ENCODE data around the gene FXYD6.

The FXYD6 gene

DNA sequence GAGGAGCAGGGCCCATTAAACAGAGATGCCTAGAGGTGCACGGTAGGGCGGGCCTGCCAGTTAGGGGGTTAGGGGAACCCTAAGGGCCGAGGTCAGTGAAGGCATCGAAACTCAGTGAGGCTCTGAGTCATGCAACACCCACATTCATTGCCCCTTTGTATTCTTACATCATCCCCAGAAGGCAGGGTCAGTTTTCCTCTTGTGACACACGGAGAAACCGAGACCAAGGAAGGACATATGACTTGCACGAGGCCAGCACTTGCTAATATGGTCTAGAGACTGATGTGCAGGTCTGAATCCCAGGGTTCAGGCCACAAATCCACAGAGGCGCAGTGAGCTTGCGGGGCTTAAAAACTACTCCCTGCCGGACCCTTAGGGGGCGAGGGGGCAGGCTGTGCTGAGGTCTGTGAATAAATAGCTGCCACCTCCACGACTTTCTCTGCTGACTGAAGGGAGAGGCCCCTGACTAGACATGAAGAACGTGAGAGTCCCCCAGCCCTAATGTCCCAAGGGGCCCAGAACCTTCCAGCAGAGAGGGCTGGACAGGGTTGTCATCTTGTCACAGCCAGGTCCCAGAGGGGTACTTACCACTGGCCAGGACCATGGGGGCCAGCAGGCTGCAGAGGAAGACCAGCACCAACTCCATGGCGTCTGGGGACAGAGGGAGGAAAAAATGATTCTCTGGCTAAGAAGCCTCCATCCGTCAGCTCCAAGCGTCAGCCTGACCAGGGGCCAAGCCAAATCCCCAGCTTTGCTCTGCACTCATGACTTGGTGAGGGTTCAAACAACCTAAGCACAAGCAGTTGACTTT is 34.1 kb downstream of the FXYD6 start:
- DNase-seq, result no peak

DNA sequence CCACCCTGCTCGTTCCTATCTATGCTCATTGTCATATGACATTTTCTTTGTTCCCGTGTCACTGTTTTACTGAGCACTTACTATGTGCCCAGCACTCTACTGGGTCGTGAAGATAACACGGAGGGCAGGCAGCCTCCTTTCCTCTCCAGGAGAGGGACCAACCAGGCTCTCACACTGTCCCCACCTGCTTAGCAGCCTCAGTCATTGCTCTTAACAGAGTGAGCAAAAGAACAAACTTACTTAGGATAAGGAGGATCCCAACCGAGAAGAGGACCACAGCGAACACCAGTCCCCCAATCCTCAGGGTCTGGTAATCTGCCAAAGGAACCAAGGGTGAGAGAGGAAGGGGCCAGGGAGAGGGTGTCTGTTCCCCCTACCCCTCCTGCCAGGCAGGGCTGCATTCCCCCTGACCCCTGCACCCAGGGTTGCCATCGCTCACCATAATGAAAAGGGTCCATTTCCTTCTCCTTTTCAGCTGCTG is 34.9 kb downstream of the FXYD6 start:
- DNase-seq, result no peak

DNA sequence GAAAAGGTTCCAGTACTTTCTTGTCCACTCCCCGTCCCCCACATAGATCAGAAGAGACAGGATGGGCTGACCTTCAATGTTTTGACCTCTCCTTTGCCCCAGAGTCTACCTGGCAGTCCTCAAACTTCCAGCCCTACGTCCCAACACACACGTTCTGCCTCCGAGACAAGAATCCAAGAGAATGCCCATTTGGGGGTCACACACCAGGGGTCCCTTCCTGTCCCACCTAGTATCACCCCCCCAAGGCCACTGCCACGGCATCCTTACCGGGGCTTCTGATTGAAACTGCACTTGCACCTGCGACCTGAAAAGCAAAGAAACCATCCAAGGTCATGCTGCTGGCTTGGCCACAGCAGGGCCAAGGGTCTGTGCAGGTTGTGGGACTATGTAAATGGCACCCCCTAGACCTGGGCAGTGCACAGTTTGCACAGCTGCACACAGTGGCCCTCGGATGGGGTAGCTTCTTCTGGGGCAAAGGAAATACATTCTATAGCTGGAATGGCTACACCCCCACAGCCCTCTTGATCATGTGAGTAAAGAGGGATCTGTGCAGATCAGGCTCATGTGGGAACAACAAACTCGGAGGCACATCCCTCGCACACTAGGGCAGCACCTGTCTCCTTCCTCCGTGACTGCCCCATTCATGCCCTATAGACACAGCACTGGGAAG is 35.4 kb downstream of the FXYD6 start:
- DNase-seq, result no peak

DNA sequence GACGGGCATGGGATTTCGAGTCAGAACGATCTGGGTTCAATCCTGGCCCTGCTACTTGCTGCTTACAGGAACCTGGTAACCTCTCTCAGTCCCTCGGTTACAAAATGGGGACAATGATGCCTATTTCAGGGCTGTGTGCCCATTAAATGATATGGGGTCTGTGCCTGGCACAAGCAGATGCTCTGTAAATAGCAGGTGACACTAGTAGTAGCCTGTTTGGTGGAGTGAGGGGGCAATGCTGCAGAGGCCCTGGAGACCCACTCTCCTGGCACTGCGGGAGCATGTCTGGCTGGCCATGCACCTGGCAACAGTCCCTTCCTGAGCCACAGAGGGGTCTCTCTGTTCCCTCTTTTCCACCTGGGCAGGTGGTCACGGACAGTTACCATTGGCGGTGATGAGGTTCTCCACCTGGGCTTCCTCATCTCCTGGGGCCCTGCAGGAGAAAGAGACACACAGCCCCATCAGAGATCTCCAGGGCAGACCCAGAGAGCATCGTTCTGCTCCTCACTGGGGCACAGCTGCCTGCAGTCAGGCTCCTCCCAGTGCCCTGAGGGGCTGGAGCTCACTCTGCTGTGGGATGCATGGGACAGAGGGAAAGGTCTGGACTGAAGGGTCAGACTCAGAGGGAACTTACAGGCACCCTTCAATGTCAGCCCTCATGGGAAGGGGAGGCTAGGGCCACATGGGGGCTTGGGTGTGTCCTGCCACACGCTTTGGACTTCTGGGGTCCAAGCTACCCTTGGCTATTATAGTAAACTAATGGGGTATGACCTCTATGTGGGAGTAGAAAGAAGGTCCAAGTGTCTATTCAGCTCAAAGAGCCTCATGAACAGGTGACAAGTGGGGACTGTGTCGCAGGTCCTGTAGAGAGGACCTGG is 36.3 kb downstream of the FXYD6 start:
- no peak for DNase-seq

DNA sequence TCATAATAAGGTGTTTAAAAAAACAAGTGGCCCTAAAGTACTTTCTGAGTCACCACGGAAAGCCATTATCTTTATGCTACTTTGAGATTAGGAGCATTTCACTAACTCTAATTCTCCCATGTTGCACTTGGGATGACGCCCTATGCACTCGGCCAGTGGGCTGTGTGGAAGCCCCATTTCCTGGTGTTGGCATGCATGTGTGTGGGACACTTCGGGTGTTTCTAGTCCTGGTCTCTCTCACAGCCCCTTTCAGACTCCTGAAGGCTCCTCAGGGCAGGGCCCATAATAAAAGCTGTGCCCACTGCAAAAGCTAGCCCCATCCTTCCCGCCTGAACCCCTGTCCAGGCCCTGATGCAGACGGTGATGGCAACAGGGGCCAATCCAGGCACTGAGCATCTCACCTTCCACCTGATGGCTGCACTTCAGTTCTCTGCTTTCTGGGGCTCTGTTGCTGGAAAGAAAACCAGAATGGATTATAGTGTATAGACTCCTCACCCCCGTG is 37.0 kb downstream of the FXYD6 start:
- no peak for DNase-seq

DNA sequence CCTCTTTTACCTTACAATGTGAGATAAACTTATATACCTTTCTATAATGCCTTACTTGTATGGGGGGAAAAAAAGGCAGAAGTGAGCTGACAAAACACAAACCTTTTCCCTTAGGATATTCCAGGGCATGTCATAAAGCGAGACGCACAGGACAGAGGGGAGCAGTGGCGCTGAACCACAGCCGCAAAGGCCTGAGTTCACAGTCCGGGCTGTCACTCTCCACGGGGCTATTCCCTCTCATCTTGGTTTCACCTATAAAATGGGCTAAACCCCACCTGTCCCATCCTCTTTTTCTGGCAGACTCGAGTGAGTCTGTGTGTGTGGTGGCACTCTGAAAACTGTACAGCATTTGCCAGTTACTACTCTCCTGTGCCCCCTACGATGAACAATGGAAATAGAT is 37.6 kb downstream of the FXYD6 start:
- DNase-seq, result no peak

DNA sequence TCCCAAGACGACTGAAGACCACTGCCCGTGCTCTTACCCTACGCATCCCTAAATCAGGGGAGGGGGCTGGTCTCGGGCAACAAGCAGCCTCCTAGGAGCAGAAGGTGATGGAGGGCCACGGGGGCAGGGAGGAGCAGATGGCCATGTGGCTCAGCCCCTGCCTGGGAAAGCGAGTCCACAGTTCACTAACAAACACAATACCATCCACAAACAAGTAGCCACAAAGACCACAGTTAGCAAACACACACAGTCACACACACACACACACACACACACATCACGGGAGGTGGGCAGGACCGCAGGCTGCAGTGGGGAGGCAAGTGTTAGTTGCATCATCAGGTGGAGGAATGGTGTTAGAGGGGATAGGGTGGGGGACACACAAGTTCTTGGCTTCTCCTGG is 38.7 kb downstream of the FXYD6 start:
- no peak for DNase-seq

DNA sequence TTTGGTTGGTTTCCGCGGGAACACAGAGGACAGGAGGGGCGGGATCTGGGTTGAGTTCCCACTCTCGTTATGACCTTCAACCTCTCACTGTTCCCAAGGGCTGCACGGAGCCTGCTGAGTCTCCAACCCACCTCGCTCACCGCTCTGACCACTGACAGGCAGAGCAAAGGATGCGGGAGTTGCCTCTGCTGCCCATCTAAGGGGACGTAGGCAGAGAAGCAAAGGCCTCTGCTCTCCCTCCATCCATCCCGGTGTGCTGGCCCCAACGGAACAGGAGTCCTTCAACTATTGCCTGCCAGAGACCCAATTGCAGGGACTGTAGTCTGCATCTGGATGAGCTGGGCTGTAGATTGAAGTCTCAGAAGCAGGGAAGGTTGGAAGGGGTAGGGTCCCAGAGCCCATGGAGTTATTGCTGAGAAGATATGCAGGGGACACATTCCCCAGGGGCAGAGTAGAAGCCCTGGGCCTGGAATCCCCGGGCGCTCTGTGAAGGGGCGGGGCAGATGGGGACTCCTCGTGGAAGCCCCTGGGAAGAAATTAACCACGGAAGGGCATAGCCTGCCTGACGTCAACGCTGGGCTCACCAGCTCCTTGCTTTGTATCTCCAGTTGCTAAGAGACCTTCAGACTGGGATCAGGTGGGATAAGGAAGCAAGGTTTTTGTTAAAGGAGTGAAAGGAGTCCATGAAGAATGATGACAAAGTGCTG is 39.2 kb downstream of the FXYD6 start:
- no peak for DNase-seq

DNA sequence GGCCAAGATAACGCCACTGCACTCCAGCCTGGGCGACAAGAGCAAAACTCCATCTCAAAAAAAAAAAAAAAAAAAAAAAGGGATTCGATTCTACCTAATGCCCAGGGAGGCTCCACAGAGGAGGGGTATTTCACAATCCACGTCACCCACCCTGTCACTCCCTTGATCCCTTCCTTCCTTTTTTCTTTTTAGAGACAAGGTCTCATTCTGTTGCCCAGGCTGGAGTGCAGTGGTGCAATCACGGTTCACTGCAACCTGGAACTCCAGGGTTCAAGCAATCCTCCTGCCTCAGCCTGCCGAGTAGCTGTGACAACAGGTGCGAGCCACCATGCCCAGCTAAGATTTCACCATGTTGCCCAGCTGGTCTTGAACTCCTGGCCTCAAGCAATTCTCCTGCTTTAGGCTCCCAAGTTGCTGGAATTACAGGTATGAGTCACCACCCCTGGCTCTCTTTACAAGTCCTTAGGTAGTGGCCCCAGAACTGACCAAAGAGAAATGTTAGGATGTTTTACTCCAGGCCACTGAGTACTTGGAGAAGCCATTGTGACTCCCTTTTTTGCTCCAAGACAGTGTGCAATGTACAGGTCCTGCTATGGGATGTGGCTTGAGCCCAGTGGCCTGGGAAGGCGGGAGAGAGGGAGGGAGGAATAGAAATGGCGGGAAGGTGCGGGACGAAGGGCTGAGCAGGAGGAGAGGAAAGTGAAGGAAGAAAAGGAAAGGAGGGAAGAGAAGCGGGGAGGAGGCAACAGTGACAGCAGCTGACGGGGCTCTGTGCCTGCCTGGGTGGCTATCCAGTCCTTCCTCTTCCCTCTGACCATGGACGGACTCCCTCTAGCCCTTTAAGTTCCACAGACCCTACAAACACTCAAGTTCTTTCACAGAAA is 40.1 kb downstream of the FXYD6 start:
- no peak for DNase-seq

DNA sequence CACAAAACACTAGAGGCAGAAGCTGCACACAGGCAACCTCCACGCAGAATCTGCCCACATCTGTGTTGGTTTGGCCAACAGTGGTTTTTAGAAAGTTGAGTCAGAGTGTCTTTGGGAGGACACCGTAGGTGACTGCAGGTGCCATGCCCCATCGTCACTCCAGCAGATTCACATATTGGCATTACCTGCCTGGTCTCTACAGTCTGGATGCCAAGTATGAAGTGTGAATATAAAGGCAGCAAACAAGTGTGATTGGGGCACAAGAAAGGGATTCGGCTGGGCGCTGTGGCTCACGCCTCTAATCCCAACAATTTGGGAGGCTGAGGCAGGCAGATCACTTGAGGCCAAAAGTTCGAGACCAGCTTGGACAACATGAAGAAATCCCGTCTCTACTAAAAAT is 40.9 kb downstream of the FXYD6 start:
- no peak for DNase-seq

DNA sequence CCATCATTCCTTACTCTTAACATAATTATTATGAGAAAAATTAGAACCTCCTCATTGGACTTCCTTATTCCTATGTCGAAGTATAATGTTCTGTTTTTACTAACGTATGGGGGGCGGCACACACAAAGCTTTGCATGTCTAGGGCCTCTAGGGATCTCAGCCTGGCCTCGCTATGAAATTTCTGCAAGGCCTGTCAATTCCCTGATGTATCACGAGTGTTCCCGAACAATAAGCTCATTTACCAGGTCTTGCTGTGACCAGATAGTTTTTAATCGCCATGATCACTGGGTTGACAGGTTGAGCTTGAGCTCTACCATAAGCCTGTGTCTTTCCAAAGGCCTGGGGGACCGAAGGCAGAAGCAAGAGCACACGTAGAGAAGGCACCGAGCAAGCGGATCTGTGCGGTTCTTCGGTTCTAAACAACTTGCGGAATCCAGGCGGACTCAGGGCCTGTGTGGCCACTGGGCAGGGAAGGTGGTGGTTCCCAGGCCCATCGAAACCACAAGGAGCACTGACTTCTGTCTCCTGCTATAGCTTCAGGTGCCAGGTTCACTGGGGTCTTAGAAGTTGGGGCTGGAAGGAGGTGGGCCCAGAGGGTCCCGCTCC is 41.5 kb downstream of the FXYD6 start:
- no peak for DNase-seq

DNA sequence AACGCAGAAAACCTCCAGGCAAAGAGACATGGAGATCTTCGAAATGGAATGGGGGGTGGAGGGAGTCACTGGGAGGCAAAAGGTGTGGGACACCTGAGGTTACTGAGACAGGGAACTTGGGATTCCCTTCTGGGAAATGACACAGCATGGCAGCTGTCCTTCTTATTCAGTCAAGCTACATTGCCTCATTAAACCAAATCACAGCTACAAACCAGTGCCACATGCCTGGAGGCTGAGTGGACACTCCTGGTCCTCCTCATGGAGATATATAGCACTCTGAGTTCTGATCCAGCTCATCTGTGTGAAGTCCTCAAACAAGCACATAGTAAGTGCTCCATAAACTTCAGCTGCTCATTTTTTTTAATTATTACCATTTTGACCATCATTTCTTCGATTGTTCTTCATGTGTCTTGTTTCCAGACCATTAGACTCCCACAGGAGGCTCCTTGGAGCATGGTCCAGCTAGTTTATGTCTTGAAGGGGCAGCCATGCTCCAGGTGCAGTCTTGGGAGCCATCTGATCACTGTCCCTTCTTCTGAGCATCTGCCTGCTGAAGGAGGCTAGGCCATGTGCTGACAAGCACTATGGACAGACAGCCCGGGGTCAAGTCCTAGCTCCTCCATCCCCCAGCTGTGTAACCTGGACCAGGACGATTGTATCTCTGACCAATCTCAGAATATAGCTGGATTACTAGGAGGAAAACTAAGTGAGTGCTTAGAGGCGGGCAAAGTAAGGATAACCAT is 42.2 kb downstream of the FXYD6 start:
- DNase-seq, result no peak

DNA sequence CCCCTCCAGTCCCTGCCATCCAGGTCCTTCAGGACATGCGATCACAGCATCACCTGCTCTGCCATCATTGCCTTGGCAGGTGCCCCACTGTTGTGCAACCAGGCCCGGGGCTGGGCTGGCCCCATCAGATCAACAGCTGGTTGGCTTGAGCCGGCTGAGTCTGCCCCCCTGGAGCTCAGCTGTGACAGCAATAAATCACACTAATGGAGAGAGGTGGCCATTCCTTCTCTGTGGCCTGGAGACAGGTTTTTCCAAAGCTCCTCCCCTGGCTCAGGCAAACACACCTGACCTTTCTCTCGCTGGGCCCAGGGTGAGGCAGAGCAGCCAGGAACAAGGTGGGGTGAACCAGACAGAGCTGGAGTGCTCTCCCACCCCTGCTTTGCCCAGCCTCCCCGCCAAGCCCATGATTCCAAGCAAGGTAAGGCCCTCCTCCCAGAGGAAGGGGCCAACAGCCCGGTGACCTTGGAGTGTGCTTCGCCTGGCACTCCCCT is 43.0 kb downstream of the FXYD6 start:
- DNase-seq, result peak; percentile 98

DNA sequence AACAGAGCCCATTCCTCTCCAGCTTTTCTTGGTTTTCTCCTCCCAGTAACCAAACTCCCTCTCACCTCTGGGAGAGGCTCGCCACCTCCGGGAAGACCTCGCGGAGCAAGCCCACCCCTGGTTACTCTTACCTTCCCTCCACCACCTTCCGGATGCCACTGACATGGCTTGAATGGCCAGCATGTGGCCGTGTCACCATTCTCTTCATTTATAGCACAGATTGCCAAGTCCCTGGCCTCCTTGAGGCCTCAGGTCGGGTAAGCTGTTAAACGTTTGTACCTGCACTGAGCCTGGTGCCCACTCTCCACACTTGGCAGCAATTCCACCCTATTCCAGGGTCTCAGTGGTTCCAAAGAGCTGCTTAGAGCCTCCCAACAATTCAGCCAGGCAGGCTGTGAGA is 43.9 kb downstream of the FXYD6 start:
- no peak for DNase-seq

DNA sequence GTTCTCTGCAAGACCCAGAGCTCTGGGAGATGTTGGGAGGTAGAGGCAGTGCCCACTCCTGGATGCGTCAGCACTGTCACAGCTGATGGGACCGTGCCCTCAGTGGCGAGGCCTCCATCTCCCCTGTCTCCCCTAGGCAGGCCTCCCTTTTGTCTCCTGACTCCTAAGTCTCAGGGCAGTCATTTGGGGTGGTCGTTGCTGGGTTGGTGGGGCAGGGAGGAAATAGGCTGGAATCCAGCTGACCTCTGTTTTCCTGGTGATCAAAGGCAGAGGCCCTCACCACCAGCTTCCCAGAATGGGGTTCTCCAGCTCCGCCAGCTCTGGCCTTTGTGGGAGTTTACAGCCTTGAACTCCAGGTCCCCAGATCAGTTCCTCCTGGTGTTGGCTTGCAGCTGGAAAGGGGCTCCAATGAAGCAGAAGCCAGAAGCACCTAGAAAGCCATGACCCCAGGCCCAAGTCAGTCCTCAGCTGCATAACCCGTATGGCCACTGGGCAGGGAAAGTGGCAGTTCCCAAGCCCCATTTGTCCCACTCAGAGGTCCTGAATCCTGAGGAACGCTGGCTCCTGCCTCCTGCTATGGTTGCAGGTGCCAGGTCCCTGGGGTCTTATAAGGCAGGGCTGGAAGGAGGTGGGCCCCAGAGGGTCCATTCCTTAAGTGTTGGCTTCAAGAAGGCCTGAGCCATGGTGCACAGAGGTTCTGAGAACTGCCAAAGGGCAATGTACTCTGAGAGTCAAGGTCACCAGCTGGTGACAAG is 44.6 kb downstream of the FXYD6 start:
- DNase-seq, result no peak

DNA sequence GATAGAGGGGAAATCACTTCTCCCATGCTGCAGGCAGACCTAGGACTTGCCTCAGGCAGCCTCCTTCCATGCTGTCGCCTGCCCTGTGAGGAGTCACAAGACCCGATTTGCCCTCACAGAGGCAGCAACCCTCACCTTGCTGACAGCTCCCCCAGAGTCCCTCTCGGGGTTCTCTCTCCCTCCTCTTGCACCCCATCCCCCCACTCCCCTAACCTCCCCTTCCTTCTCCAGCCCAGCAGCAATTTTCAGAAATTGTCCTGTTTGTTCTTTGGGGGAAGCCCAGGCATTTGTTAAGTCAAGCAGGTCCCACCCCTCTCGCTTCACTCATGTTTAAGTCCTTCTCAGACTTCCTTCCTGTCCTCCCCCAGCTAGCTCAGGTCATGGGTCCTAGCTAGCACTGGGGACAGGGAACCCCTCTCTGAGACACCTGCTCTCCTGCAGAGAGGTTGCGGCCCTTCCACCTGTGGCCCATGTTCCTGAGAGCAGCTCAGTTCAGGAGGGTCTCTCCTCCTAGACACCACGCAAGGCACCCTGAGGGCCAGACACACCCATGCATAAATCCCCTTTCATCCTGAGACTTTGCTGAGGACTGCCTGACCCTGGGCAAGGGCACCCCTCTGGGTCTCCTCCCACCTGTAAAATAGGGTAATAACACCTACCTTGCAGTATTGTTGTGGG is 45.6 kb downstream of the FXYD6 start:
- no peak for DNase-seq

DNA sequence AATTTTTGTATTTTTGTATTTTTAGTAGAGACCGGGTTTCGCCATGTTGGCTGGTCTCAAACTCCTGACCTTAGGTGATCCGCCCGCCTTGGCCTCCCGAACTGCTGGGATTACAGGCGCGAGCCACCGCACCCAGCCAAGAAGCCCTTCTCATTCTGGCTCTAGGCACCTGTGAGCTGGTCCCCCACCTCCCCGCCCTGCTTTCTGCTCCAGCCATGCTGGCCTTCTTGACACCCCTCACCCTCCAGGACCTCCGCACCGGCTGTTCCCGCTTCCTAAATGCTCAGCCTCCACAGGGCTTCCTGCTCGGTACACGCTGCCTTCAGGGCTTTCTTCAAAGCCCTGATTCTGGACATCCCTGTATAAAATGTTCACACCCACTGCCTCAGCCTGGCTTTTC is 46.4 kb downstream of the FXYD6 start:
- DNase-seq, result no peak

DNA sequence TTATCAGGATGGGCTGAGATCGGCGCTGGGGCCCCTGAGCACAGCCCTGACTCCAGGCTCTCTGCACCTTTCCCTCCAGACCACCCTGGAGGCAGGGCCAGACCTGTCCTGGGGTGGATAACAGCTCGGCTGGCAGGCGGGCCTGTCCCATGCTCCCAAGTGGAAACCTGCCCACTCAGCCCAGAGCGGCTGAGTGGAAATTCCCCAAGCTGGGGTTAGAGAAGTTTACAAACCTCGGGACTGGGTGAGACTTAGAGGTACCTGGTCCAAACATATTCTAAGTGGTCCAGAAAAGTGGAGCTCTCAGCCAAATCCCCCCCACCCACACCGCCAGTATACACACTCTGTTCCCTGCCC is 47.1 kb downstream of the FXYD6 start:
- DNase-seq, result no peak

Data from DMS79 (cell line).